ENCODE results near the gene CDK16.

The CDK16 gene

GRCh38 chrX:47242321-47242720 lies 23.8 kb downstream of the CDK16 start:
- no peak overlapping the region for H3K4me3 ChIP-seq (ENCODE audit: insufficient read depth in 1 of 2, low read depth in 1 of 2, low read length in 2 of 2)
- H3K79me1 ChIP-seq (replicated peaks; ENCODE audit: low read length, poor library complexity, severe bottlenecking) = peaks cover 23% of the 10 kb centered on the region
- peaks cover 6% of the 10 kb centered on the region for H3K9me3 ChIP-seq (ENCODE audit: control insufficient read depth, low read length)
- no peak overlapping the region for H2BK120ac ChIP-seq (ENCODE audit: low read depth, low read length)
- no peak overlapping the region for H4K8ac ChIP-seq (ENCODE audit: low read length)
- H2BK5ac ChIP-seq (ENCODE audit: low read depth, low read length, poor library complexity, severe bottlenecking) = no peak overlapping the region
- peaks cover 0 to 58% of the 10 kb centered on the region in 2 experiments for H3K27me3 ChIP-seq (ENCODE audit: control insufficient read depth in 1 of 2, insufficient read depth in 1 of 2, low read length in 2 of 2)
- no peak overlapping the region for H2BK15ac ChIP-seq (ENCODE audit: low read depth, poor library complexity, severe bottlenecking)
- no peak overlapping the region for H3K27ac ChIP-seq (ENCODE audit: low read length, poor library complexity, severe bottlenecking)
- no peak for DNase-seq
- H4K91ac ChIP-seq (ENCODE audit: low read length) = no peak overlapping the region
- H2AK5ac ChIP-seq (ENCODE audit: low read length, severe bottlenecking) = no peak overlapping the region
- H3K23ac ChIP-seq (ENCODE audit: low read length in 2 of 2) = no peak overlapping the region
- no peak overlapping the region for H3K4me2 ChIP-seq (ENCODE audit: low read length, poor library complexity, severe bottlenecking)
- H2AFZ ChIP-seq (ENCODE audit: low read depth, low read length) = no peak overlapping the region
- no peak overlapping the region for H3K9ac ChIP-seq (ENCODE audit: low read length)
- peaks cover 68 to 69% of the 10 kb centered on the region in 2 experiments for H3K36me3 ChIP-seq (ENCODE audit: control insufficient read depth in 1 of 2, insufficient read depth in 2 of 2, low read depth in 1 of 2, low read length in 2 of 2)
- H3K4me1 ChIP-seq (ENCODE audit: control insufficient read depth, insufficient read depth, low read depth, low read length) = no peaks in the 10 kb centered on the region
- H3K18ac ChIP-seq (ENCODE audit: low read depth in 1 of 2, low read length in 2 of 2) = no peak overlapping the region
- 94% methylated on average over 5 of the region's 10 CpGs for whole genome bisulfite sequencing
- no peak overlapping the region for H2BK12ac ChIP-seq (ENCODE audit: low read length in 2 of 2)
- no peak overlapping the region for H3K4ac ChIP-seq (ENCODE audit: low read depth in 1 of 2, low read length in 2 of 2)
- H3K14ac ChIP-seq (ENCODE audit: low read length in 2 of 2) = no peak overlapping the region

GRCh38 chrX:47243351-47243750 lies 24.9 kb downstream of the CDK16 start:
- Histone ChIP-seq H3K4me1 (ENCODE audit: control insufficient read depth, insufficient read depth, low read depth, low read length) (no peaks in the 10 kb centered on the region), H2BK120ac (ENCODE audit: low read depth, low read length) (no peak overlapping the region), H2BK12ac (ENCODE audit: low read length in 2 of 2) (no peak overlapping the region), H3K79me1 (replicated peaks; ENCODE audit: low read length, poor library complexity, severe bottlenecking) (peaks cover 23% of the 10 kb centered on the region), H2BK15ac (ENCODE audit: low read depth, poor library complexity, severe bottlenecking) (no peak overlapping the region), H2AFZ (ENCODE audit: low read depth, low read length) (no peak overlapping the region), H3K36me3 (ENCODE audit: control insufficient read depth in 1 of 2, insufficient read depth in 2 of 2, low read depth in 1 of 2, low read length in 2 of 2) (peaks cover 72 to 77% of the 10 kb centered on the region in 2 experiments), H3K4me3 (ENCODE audit: insufficient read depth in 1 of 2, low read depth in 1 of 2, low read length in 2 of 2) (no peak overlapping the region), H3K9ac (ENCODE audit: low read length) (no peak overlapping the region), H2BK5ac (ENCODE audit: low read depth, low read length, poor library complexity, severe bottlenecking) (no peak overlapping the region), H3K27ac (ENCODE audit: low read length, poor library complexity, severe bottlenecking) (no peak overlapping the region), H3K27me3 (ENCODE audit: control insufficient read depth in 1 of 2, insufficient read depth in 1 of 2, low read length in 2 of 2) (peaks cover 0 to 62% of the 10 kb centered on the region in 2 experiments), H3K14ac (ENCODE audit: low read length in 2 of 2) (no peak overlapping the region), H3K4ac (ENCODE audit: low read depth in 1 of 2, low read length in 2 of 2) (no peak overlapping the region), H3K18ac (ENCODE audit: low read depth in 1 of 2, low read length in 2 of 2) (no peak overlapping the region), H4K8ac (ENCODE audit: low read length) (no peak overlapping the region), H3K4me2 (ENCODE audit: low read length, poor library complexity, severe bottlenecking) (no peak overlapping the region), H2AK5ac (ENCODE audit: low read length, severe bottlenecking) (no peak overlapping the region), H4K91ac (ENCODE audit: low read length) (no peak overlapping the region), H3K9me3 (ENCODE audit: control insufficient read depth, low read length) (peaks cover 6% of the 10 kb centered on the region), H3K23ac (ENCODE audit: low read length in 2 of 2) (no peak overlapping the region)
- WGBS = 96% methylated on average over 7 of the region's 14 CpGs
- DNase-seq = no peak

- Histone ChIP-seq H3K4me2 (ENCODE audit: low read length, poor library complexity, severe bottlenecking) (no peak overlapping the region), H3K23ac (ENCODE audit: low read length in 2 of 2) (no peak overlapping the region), H3K4ac (ENCODE audit: low read depth in 1 of 2, low read length in 2 of 2) (no peak overlapping the region), H4K91ac (ENCODE audit: low read length) (no peak overlapping the region), H3K79me1 (replicated peaks; ENCODE audit: low read length, poor library complexity, severe bottlenecking) (peaks cover 16% of the 10 kb centered on the region), H2BK15ac (ENCODE audit: low read depth, poor library complexity, severe bottlenecking) (no peak overlapping the region), H3K18ac (ENCODE audit: low read depth in 1 of 2, low read length in 2 of 2) (no peak overlapping the region), H3K14ac (ENCODE audit: low read length in 2 of 2) (no peak overlapping the region), H2AFZ (ENCODE audit: low read depth, low read length) (no peak overlapping the region), H2BK120ac (ENCODE audit: low read depth, low read length) (no peak overlapping the region), H4K8ac (ENCODE audit: low read length) (no peak overlapping the region), H3K4me1 (ENCODE audit: control insufficient read depth, insufficient read depth, low read depth, low read length) (no peaks in the 10 kb centered on the region), H3K4me3 (ENCODE audit: insufficient read depth in 1 of 2, low read depth in 1 of 2, low read length in 2 of 2) (no peak overlapping the region), H2BK5ac (ENCODE audit: low read depth, low read length, poor library complexity, severe bottlenecking) (no peak overlapping the region), H2AK5ac (ENCODE audit: low read length, severe bottlenecking) (no peak overlapping the region), H2BK12ac (ENCODE audit: low read length in 2 of 2) (no peak overlapping the region), H3K9me3 (ENCODE audit: control insufficient read depth, low read length) (peaks cover 6% of the 10 kb centered on the region), H3K27me3 (ENCODE audit: control insufficient read depth in 1 of 2, insufficient read depth in 1 of 2, low read length in 2 of 2) (peaks cover 0 to 64% of the 10 kb centered on the region in 2 experiments), H3K36me3 (ENCODE audit: control insufficient read depth in 1 of 2, insufficient read depth in 2 of 2, low read depth in 1 of 2, low read length in 2 of 2) (peaks cover 77 to 79% of the 10 kb centered on the region in 2 experiments), H3K9ac (ENCODE audit: low read length) (no peak overlapping the region), H3K27ac (ENCODE audit: low read length, poor library complexity, severe bottlenecking) (no peak overlapping the region)
- no peak for DNase-seq
- 100% methylated on average over 10 of the region's 16 CpGs for WGBS
Observed at GRCh38 chrX:47244676-47245075, 26.2 kb downstream of the CDK16 start.

- Histone ChIP-seq H4K8ac (ENCODE audit: low read length) (no peak overlapping the region), H3K4ac (ENCODE audit: low read depth in 1 of 2, low read length in 2 of 2) (no peak overlapping the region)
Observed at GRCh38 chrX:47245156-47245555, 26.7 kb downstream of the CDK16 start.

More at GRCh38 chrX:47245156-47245555, 26.7 kb downstream of the CDK16 start:
- no peak overlapping the region for H3K14ac ChIP-seq (ENCODE audit: low read length in 2 of 2)
- no peak overlapping the region for H3K9ac ChIP-seq (ENCODE audit: low read length)
- H2BK120ac ChIP-seq (ENCODE audit: low read depth, low read length) = no peak overlapping the region
- 96% methylated on average over 9 of the region's 10 CpGs for WGBS
- H3K4me2 ChIP-seq (ENCODE audit: low read length, poor library complexity, severe bottlenecking) = no peak overlapping the region
- DNase-seq = no peak
- no peak overlapping the region for H3K4me3 ChIP-seq (ENCODE audit: insufficient read depth in 1 of 2, low read depth in 1 of 2, low read length in 2 of 2)
- H3K4me1 ChIP-seq (ENCODE audit: control insufficient read depth, insufficient read depth, low read depth, low read length) = no peaks in the 10 kb centered on the region
- no peak overlapping the region for H2AFZ ChIP-seq (ENCODE audit: low read depth, low read length)
- H3K27ac ChIP-seq (ENCODE audit: low read length, poor library complexity, severe bottlenecking) = no peak overlapping the region
- H2BK5ac ChIP-seq (ENCODE audit: low read depth, low read length, poor library complexity, severe bottlenecking) = no peak overlapping the region
- no peak overlapping the region for H4K91ac ChIP-seq (ENCODE audit: low read length)
- H3K18ac ChIP-seq (ENCODE audit: low read depth in 1 of 2, low read length in 2 of 2) = no peak overlapping the region
- no peak overlapping the region for H3K23ac ChIP-seq (ENCODE audit: low read length in 2 of 2)
- peaks cover 72 to 74% of the 10 kb centered on the region in 2 experiments for H3K36me3 ChIP-seq (ENCODE audit: control insufficient read depth in 1 of 2, insufficient read depth in 2 of 2, low read depth in 1 of 2, low read length in 2 of 2)
- H2BK12ac ChIP-seq (ENCODE audit: low read length in 2 of 2) = no peak overlapping the region
- H3K9me3 ChIP-seq (ENCODE audit: control insufficient read depth, low read length) = peaks cover 6% of the 10 kb centered on the region
- peaks cover 13% of the 10 kb centered on the region for H3K79me1 ChIP-seq (replicated peaks; ENCODE audit: low read length, poor library complexity, severe bottlenecking)
- no peak overlapping the region for H2AK5ac ChIP-seq (ENCODE audit: low read length, severe bottlenecking)
- H3K27me3 ChIP-seq (ENCODE audit: control insufficient read depth in 1 of 2, insufficient read depth in 1 of 2, low read length in 2 of 2) = peaks cover 0 to 59% of the 10 kb centered on the region in 2 experiments
- H2BK15ac ChIP-seq (ENCODE audit: low read depth, poor library complexity, severe bottlenecking) = no peak overlapping the region
